Mesenchymal stem cell (in vitro differentiated cells and primary cell): ENCODE data around the gene IL7R.

Experiments
- DNase-seq: peaks from one replicate; pipeline ENCODE4 v3.0.0-alpha.2; 2013
- H2AFZ ChIP-seq: one replicate; pipeline ENCODE4 v1.6.1; 2013; ENCODE audit warnings: low read depth, mild to moderate bottlenecking, control low read depth, inconsistent platforms, low read length, moderate library complexity
- H2AK5ac ChIP-seq: 2 replicates; pipeline ENCODE4 v1.6.1; 2013; ENCODE audit warnings: low read length, moderate library complexity, mild to moderate bottlenecking, inconsistent platforms; ENCODE audit not compliant: severe bottlenecking
- H2BK120ac ChIP-seq: one replicate; pipeline ENCODE4 v1.6.1; 2013; ENCODE audit warnings: low read depth, mild to moderate bottlenecking, inconsistent platforms, low read length, moderate library complexity
- H2BK12ac ChIP-seq, 2 experiments: one replicate each; pipeline ENCODE4 v1.6.1; 2013; ENCODE audit warnings: inconsistent platforms in 2 of 2, low read length in 2 of 2, mild to moderate bottlenecking in 2 of 2, moderate library complexity in 2 of 2, control low read depth in 1 of 2
- H2BK15ac ChIP-seq: one replicate; pipeline ENCODE4 v1.6.1; 2013; ENCODE audit warnings: mild to moderate bottlenecking, low read depth, inconsistent platforms; ENCODE audit not compliant: poor library complexity, severe bottlenecking
- H2BK5ac ChIP-seq: 2 replicates; pipeline ENCODE4 v1.6.1; 2013; ENCODE audit warnings: low read depth, mild to moderate bottlenecking, low read length, control low read depth, inconsistent platforms; ENCODE audit not compliant: poor library complexity, severe bottlenecking
- H3K14ac ChIP-seq, 2 experiments: one replicate each; pipeline ENCODE4 v1.6.1; 2013; ENCODE audit warnings: inconsistent platforms in 2 of 2, low read length in 2 of 2, control low read depth in 1 of 2, mild to moderate bottlenecking in 1 of 2, moderate library complexity in 1 of 2
- H3K18ac ChIP-seq, 2 experiments: one replicate each; pipeline ENCODE4 v1.6.1; 2013; ENCODE audit warnings: inconsistent platforms in 2 of 2, low read length in 2 of 2, control low read depth in 1 of 2, low read depth in 1 of 2, mild to moderate bottlenecking in 1 of 2
- H3K23ac ChIP-seq, 2 experiments: one replicate each; pipeline ENCODE4 v1.6.1; 2013; ENCODE audit warnings: inconsistent platforms in 2 of 2, low read length in 2 of 2, mild to moderate bottlenecking in 2 of 2, moderate library complexity in 2 of 2, control low read depth in 1 of 2
- H3K27ac ChIP-seq: 2 replicates; pipeline ENCODE4 v1.5.1; 2013; ENCODE audit warnings: mild to moderate bottlenecking, moderate library complexity, low read length, control low read depth, inconsistent platforms; ENCODE audit not compliant: poor library complexity, severe bottlenecking
- H3K27me3 ChIP-seq, 2 experiments: 2 replicates each; pipeline versions ENCODE4 v1.6.1 to v1.7.0; 2013; ENCODE audit warnings: low read length in 2 of 2, mild to moderate bottlenecking in 2 of 2, moderate library complexity in 2 of 2, control low read depth in 1 of 2, inconsistent platforms in 1 of 2; ENCODE audit not compliant: control insufficient read depth in 1 of 2, insufficient read depth in 1 of 2
- H3K36me3 ChIP-seq, 2 experiments: 2 replicates each; pipeline versions ENCODE4 v1.6.1 to v1.7.0; 2013; ENCODE audit warnings: low read length in 2 of 2, control low read depth in 1 of 2, inconsistent platforms in 1 of 2, low read depth in 1 of 2, mild to moderate bottlenecking in 1 of 2; ENCODE audit not compliant: insufficient read depth in 2 of 2, control insufficient read depth in 1 of 2
- H3K4ac ChIP-seq, 2 experiments: one replicate each; pipeline ENCODE4 v1.6.1; 2013; ENCODE audit warnings: inconsistent platforms in 2 of 2, low read length in 2 of 2, mild to moderate bottlenecking in 2 of 2, moderate library complexity in 2 of 2, control low read depth in 1 of 2, low read depth in 1 of 2
- H3K4me1 ChIP-seq: 2 replicates; pipeline ENCODE4 v1.6.1; 2013; ENCODE audit warnings: low read depth, low read length, control low read depth; ENCODE audit not compliant: control insufficient read depth, insufficient read depth
- H3K4me2 ChIP-seq: 2 replicates; pipeline ENCODE4 v1.6.1; 2013; ENCODE audit warnings: low read length, mild to moderate bottlenecking, inconsistent platforms; ENCODE audit not compliant: poor library complexity, severe bottlenecking
- H3K4me3 ChIP-seq, 2 experiments: 2 replicates each; pipeline versions ENCODE4 v1.5.1 to v1.7.0; 2013; ENCODE audit warnings: low read length in 2 of 2, mild to moderate bottlenecking in 2 of 2, control low read depth in 1 of 2, low read depth in 1 of 2; ENCODE audit not compliant: insufficient read depth in 1 of 2
- H3K79me1 ChIP-seq: replicated peaks from 2 replicates; pipeline ENCODE4 v1.6.1; 2013; ENCODE audit warnings: mild to moderate bottlenecking, control low read depth, low read length, inconsistent platforms; ENCODE audit not compliant: poor library complexity, severe bottlenecking
- H3K9ac ChIP-seq: 2 replicates; pipeline ENCODE4 v1.7.0; 2013; ENCODE audit warnings: mild to moderate bottlenecking, low read length, moderate library complexity
- H3K9me3 ChIP-seq: 2 replicates; pipeline ENCODE4 v1.7.0; 2013; ENCODE audit warnings: mild to moderate bottlenecking, low read length; ENCODE audit not compliant: control insufficient read depth
- H4K8ac ChIP-seq: one replicate; pipeline ENCODE4 v1.6.1; 2013; ENCODE audit warnings: inconsistent platforms, mild to moderate bottlenecking, low read length, moderate library complexity
- H4K91ac ChIP-seq: one replicate; pipeline ENCODE4 v1.6.1; 2013; ENCODE audit warnings: mild to moderate bottlenecking, low read length, inconsistent platforms
- WGBS: methylation state at CpG from one replicate; pipeline ENCODE4 v1.1.7; 2013; ENCODE audit warnings: mixed read lengths; 5-methylcytosine and 5-hydroxymethylcytosine counted together

Gene IL7R

DNA sequence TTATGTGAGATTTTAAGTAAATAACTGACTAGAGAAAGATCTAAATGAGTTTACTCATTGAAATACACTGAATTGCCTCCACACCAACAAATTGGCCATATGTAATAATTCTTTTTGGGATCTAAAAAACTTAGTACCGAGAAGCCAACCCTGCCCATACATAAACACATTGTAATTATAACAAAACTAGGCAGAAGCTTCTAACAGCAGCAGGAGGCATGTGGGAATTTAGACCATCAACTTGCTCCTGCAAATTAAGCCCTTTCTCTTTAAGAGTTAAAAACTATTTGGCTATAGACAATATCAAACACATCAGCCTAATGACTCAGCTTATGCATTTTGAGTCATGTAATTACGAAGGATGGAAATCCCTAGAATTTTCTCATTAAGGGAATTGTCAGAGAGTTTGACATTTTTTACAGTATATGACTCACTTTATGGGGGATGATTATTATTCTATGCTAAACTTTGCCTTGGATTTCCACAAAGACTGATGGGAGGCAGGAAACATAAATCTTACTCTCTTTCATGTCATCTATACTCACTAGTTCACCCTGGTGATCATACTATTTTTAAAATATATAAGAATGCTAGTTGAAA lies 1.0 kb downstream of the IL7R start:
- no peak overlapping the region for H2AFZ ChIP-seq
- H3K18ac ChIP-seq: no peak overlapping the region
- no peak overlapping the region for H2BK12ac ChIP-seq
- H3K79me1 ChIP-seq: no peaks in the 10 kb centered on the region
- no peak overlapping the region for H2BK5ac ChIP-seq
- no peak overlapping the region for H3K14ac ChIP-seq
- H4K8ac ChIP-seq: no peak overlapping the region
- WGBS: 6% methylated on average over 1 of the region's 2 CpGs
- H4K91ac ChIP-seq: no peak overlapping the region
- no peak overlapping the region for H2AK5ac ChIP-seq
- H3K4ac ChIP-seq: no peak overlapping the region
- H3K4me3 ChIP-seq: peak overlapping the region in 1 of 2 experiments; percentile 26
- no peaks in the 10 kb centered on the region for H3K4me1 ChIP-seq
- no peak overlapping the region for H3K27ac ChIP-seq
- H3K23ac ChIP-seq: no peak overlapping the region
- H3K4me2 ChIP-seq: no peak overlapping the region
- H2BK120ac ChIP-seq: no peak overlapping the region
- no peaks in the 10 kb centered on the region for H3K27me3 ChIP-seq
- H3K9me3 ChIP-seq: no peaks in the 10 kb centered on the region
- no peak overlapping the region for H2BK15ac ChIP-seq
- no peak overlapping the region for H3K9ac ChIP-seq
- DNase-seq: peak; percentile 83
- H3K36me3 ChIP-seq: no peaks in the 10 kb centered on the region

DNA sequence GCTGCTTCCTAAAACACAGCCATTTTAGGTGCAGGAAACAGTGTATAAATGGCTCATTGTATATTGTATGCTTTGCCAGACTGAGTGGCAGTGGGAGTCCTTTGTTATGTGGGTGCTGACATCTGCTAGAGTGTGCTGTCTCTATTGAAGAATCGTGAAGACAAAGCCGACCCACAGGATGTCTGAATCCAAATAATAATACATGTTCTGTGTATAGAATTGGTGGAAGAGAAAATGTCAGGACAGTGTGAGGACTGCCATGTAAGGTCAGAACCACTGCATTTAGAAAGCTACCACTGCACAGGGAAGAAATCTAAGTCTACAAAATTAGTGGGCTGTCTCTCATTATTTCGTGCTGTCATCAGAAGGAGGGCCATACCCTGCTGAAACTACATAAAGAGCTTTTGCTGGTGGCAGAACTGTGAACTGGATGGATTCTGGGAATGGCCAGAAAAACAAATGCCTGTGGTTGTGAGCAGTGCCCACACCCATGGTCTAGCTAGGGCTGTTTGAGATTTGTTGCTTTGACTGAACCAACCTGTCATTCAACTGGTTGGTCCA lies 2.5 kb downstream of the IL7R start:
- Histone ChIP-seq H3K4me2 (no peak overlapping the region), H3K27me3 (no peaks in the 10 kb centered on the region), H3K4me3 (no peak overlapping the region), H2BK120ac (no peak overlapping the region), H3K4ac (peak overlapping the region in 1 of 2 experiments; percentile 61), H2BK15ac (no peak overlapping the region), H3K4me1 (no peaks in the 10 kb centered on the region), H3K36me3 (no peaks in the 10 kb centered on the region), H3K23ac (no peak overlapping the region), H3K14ac (no peak overlapping the region), H4K91ac (no peak overlapping the region), H3K27ac (no peak overlapping the region), H2BK5ac (no peak overlapping the region), H3K18ac (peak overlapping the region; percentile 57 to 73), H3K79me1 (no peaks in the 10 kb centered on the region), H4K8ac (peak overlapping the region; percentile 14), H3K9ac (no peak overlapping the region), H3K9me3 (peaks cover under 1% of the 10 kb centered on the region), H2BK12ac (peak overlapping the region in 1 of 2 experiments; percentile 31), H2AK5ac (no peak overlapping the region), H2AFZ (peak overlapping the region; percentile 27)
- DNase-seq: peak; percentile 41
- WGBS: 54% methylated on average over 3 of the region's 3 CpGs

DNA sequence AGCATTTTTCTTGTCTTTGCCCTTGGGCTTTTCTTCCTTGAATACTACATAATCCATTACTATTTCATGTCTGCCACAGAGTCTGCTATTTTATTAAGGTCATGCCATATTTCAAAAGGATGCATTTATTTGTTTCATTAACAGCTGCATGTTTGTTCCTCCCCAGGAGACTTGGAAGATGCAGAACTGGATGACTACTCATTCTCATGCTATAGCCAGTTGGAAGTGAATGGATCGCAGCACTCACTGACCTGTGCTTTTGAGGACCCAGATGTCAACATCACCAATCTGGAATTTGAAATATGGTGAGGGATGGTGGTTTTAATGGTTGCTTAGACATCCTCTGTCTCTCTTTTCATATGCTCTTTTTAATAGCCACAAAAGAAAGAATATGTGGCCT lies 4.0 kb downstream of the IL7R start:
- no peaks in the 10 kb centered on the region for H3K36me3 ChIP-seq
- H3K79me1 ChIP-seq: no peaks in the 10 kb centered on the region
- H3K23ac ChIP-seq: no peak overlapping the region
- no peak overlapping the region for H2BK12ac ChIP-seq
- no peak overlapping the region for H3K4ac ChIP-seq
- peaks cover 4% of the 10 kb centered on the region for H3K9me3 ChIP-seq
- H3K4me2 ChIP-seq: no peak overlapping the region
- H3K27me3 ChIP-seq: no peaks in the 10 kb centered on the region
- no peak overlapping the region for H4K8ac ChIP-seq
- peak overlapping the region in 1 of 2 experiments; percentile 21 for H3K18ac ChIP-seq
- no peak overlapping the region for H3K4me3 ChIP-seq
- H4K91ac ChIP-seq: no peak overlapping the region
- H3K27ac ChIP-seq: no peak overlapping the region
- no peak overlapping the region for H2AK5ac ChIP-seq
- H2BK120ac ChIP-seq: no peak overlapping the region
- H3K9ac ChIP-seq: no peak overlapping the region
- no peak for DNase-seq
- no peak overlapping the region for H2BK15ac ChIP-seq
- H3K14ac ChIP-seq: no peak overlapping the region
- no peaks in the 10 kb centered on the region for H3K4me1 ChIP-seq
- H2BK5ac ChIP-seq: no peak overlapping the region
- 64% methylated on average over 1 of the region's 1 CpG for WGBS
- H2AFZ ChIP-seq: no peak overlapping the region

DNA sequence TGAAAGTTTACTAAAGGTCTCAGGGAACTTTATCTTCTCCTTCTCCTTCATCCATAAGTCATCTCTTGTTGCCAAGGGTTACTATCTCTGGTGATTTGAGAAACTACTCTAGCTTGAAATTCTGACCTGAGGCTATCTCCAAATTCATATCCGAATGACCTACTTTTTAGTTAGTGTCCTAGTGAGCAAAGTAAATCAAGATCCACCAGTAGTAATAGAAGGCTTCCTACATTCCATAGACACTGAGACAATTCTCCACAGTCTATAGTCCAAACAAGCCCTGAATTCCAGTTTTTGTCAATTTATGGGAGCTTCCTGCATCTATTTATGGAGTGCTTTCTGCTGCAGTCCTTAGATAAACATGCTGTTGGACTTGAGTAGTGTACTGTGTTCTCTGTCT lies 5.0 kb downstream of the IL7R start:
- H4K91ac ChIP-seq: no peak overlapping the region
- H2BK12ac ChIP-seq: no peak overlapping the region
- H2BK5ac ChIP-seq: no peak overlapping the region
- peak; percentile 64 for DNase-seq
- H2AK5ac ChIP-seq: no peak overlapping the region
- no peak overlapping the region for H2BK120ac ChIP-seq
- H2BK15ac ChIP-seq: no peak overlapping the region
- WGBS: 55% methylated on average over 1 of the region's 1 CpG
- no peaks in the 10 kb centered on the region for H3K36me3 ChIP-seq
- H3K23ac ChIP-seq: no peak overlapping the region
- H3K27me3 ChIP-seq: no peaks in the 10 kb centered on the region
- no peak overlapping the region for H3K14ac ChIP-seq
- H3K18ac ChIP-seq: no peak overlapping the region
- H3K4me1 ChIP-seq: no peaks in the 10 kb centered on the region
- peaks cover 4% of the 10 kb centered on the region for H3K9me3 ChIP-seq
- H3K9ac ChIP-seq: no peak overlapping the region
- no peak overlapping the region for H3K27ac ChIP-seq
- no peak overlapping the region for H4K8ac ChIP-seq
- no peak overlapping the region for H2AFZ ChIP-seq
- H3K4ac ChIP-seq: no peak overlapping the region
- no peak overlapping the region for H3K4me3 ChIP-seq
- H3K79me1 ChIP-seq: no peaks in the 10 kb centered on the region
- no peak overlapping the region for H3K4me2 ChIP-seq
